ENCODE measurements around the gene PLIN5.
A peak's percentile ranks its signal among the peaks of the same experiment; 100 is the strongest.

The PLIN5 gene

GRCh38 chr19:4487572-4487971 is 47.5 kb downstream of the PLIN5 start:
- TF ChIP-seq CTCF (IDR thresholded peaks at IDR 0.05; ENCODE audit: low read depth, low read length) = no peak
- Histone ChIP-seq H3K4me3 (ENCODE audit: low read depth, low read length) (no peak overlapping the region), H3K27ac (no peak overlapping the region), H3K36me3 (peaks cover 48% of the 10 kb centered on the region), H3K9me3 (ENCODE audit: severe bottlenecking) (no peaks in the 10 kb centered on the region), H3K27me3 (ENCODE audit: insufficient read depth, low read depth, severe bottlenecking) (no peaks in the 10 kb centered on the region)
- DNase-seq = no peak

GRCh38 chr19:4483385-4483784 is 51.6 kb downstream of the PLIN5 start:
- no peaks in the 10 kb centered on the region for H3K9me3 ChIP-seq (ENCODE audit: severe bottlenecking)
- H3K27ac ChIP-seq = no peak overlapping the region
- H3K36me3 ChIP-seq = peaks cover 36% of the 10 kb centered on the region
- no peak for TF ChIP-seq CTCF (IDR thresholded peaks at IDR 0.05; ENCODE audit: low read depth, low read length)
- no peak for DNase-seq
- no peak overlapping the region for H3K4me3 ChIP-seq (ENCODE audit: low read depth, low read length)
- H3K27me3 ChIP-seq (ENCODE audit: insufficient read depth, low read depth, severe bottlenecking) = no peaks in the 10 kb centered on the region

GRCh38 chr19:4482721-4483364 is 52.2 kb downstream of the PLIN5 start:
- Histone ChIP-seq H3K36me3 (peaks cover 36% of the 10 kb centered on the region), H3K27ac (no peak overlapping the region), H3K9me3 (ENCODE audit: severe bottlenecking) (no peaks in the 10 kb centered on the region), H3K4me3 (ENCODE audit: low read depth, low read length) (no peak overlapping the region), H3K27me3 (ENCODE audit: insufficient read depth, low read depth, severe bottlenecking) (no peaks in the 10 kb centered on the region)
- no peak for TF ChIP-seq CTCF (IDR thresholded peaks at IDR 0.05; ENCODE audit: low read depth, low read length)
- DNase-seq = no peak

GRCh38 chr19:4477034-4477801 is 57.8 kb downstream of the PLIN5 start:
- TF ChIP-seq CTCF (IDR thresholded peaks at IDR 0.05; ENCODE audit: low read depth, low read length) = no peak
- Histone ChIP-seq H3K36me3 (peaks cover 42% of the 10 kb centered on the region), H3K9me3 (ENCODE audit: severe bottlenecking) (no peaks in the 10 kb centered on the region), H3K27me3 (ENCODE audit: insufficient read depth, low read depth, severe bottlenecking) (no peaks in the 10 kb centered on the region), H3K4me3 (ENCODE audit: low read depth, low read length) (no peak overlapping the region), H3K27ac (no peak overlapping the region)
- no peak for DNase-seq

GRCh38 chr19:4474514-4475022 is 60.5 kb downstream of the PLIN5 start:
- peak; percentile 55 for DNase-seq
- Histone ChIP-seq H3K27me3 (ENCODE audit: insufficient read depth, low read depth, severe bottlenecking) (no peaks in the 10 kb centered on the region), H3K27ac (no peak overlapping the region), H3K36me3 (peaks cover 33% of the 10 kb centered on the region), H3K9me3 (ENCODE audit: severe bottlenecking) (no peaks in the 10 kb centered on the region), H3K4me3 (ENCODE audit: low read depth, low read length) (peak overlapping the region; percentile 3; the same call in 1 of the 2 replicates)
- TF ChIP-seq CTCF (IDR thresholded peaks at IDR 0.05; ENCODE audit: low read depth, low read length) = no peak
